HL-60/S4 (cell line): ENCODE data around the gene PGM2L1.

Experiments used
- in situ Hi-C: fragments of 300-500 bp; cut with MboI; formaldehyde crosslinking; loops from 2 replicates; pipeline ENCODE4 v1.14.3; 2022; ENCODE audit warnings: low sequenced_read_pairs

The PGM2L1 gene

DNA sequence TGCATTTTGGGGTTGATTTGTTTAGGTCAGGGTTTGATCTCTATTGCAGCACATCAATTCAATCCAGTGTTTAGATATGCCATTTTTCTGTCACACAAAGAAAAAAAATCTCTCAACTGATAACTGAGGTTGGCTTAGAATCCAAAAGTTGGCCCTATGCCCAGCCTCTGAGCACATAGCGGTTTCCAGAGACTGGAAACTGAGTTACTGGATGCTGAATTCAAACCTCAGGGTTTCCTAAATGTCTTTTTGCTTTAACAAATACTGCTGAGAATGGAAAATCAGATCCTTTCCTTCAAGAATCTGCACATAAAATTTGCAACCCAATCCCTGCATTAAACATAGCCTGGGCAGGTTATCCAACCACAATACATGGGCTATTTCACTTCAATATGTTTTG is 90.8 kb downstream of the PGM2L1 start:
- in situ Hi-C loops: no loop called here

DNA sequence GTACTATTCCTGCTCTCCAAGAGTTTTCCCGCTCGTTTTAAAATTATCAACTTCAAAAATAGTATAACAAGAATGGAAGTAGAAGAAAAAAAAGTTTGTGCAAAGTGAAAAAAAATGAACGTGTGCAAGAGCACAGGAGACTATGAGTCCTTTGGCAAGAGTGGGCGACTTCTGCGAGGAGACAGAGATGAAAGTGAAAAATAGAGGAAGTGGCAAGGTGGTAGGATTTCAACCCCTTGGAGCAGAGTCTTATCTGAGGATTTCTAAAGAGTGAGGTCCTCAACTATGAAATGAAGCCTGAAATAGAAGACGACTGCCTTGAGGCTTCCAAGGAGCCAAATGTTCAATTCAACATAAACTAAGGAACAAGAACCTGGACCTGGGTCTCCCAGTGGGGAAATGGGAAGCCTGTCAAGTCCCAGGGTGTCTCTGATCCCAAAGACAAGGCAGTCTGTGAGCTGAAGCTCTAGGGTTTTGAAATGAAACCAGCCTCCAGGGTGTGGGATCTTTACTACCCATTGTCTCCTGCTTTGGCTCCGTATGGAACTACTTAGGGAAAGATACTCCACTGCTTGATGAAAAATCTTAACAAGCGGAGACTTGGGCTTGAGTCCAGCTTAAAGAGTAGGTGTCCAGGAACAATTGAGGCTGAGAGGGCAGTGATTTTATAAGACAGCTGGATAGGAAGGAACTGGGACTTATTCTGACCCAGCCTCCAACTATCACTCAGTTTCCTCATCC is 91.6 kb downstream of the PGM2L1 start:
- in situ Hi-C loops: no loop called here

DNA sequence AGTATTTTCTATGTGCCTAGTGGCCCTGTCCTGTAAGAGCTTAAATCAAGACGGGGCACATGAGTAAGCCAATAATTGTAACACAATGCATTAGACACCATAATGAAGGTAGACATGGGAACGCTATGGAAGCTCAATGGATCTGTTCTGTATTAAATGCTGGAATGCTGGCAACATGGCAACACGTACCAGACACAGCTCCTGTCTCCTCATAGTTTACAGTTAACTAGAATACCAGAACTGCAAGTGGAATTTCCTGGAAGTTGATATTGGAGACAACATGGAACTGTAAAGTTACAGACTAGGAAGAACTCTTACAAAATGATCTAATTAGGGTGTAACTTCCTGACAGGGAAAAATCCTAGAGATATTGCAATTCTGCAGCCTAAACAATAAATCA is 99.2 kb downstream of the PGM2L1 start:
- in situ Hi-C loops: no loop called here

DNA sequence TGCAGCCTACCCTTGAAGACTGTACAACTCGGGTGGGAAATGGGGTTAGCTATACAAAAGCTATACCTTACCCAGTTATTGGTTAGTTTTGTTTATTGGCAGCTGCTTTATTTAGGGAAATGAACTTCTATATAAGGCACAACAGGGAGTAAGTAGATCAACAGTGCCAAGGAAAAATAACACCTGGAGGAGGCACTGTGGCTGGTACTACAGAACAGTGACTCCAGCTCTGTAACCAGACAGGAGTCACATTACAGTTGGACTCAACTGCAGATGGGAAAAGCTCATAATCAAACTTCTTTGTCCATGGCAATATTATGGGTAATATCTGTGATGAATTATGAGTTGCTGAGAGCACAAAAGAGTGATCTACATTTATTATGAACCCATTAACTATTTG is 100.7 kb downstream of the PGM2L1 start:
- in situ Hi-C loops: no loop called here

DNA sequence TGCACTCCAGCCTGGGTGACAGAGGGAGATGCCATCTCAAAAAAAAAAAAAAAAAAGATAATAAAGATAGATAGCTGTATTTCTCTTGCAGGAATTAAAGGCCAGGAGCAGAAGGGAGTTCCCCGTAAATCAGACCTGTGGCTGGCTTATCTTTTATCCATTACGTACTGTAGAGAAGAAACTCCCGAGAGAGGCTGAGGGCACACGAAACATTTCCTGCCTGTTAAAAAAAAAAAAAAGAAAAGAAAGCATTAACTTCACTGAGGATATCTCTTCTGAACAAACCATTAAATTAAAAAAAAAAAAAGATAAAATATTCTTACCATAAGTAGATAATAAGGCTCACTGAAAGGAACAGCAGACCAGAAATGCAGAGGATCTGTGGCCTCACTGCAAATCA is 109.3 kb downstream of the PGM2L1 start:
- in situ Hi-C loops: no loop called here

DNA sequence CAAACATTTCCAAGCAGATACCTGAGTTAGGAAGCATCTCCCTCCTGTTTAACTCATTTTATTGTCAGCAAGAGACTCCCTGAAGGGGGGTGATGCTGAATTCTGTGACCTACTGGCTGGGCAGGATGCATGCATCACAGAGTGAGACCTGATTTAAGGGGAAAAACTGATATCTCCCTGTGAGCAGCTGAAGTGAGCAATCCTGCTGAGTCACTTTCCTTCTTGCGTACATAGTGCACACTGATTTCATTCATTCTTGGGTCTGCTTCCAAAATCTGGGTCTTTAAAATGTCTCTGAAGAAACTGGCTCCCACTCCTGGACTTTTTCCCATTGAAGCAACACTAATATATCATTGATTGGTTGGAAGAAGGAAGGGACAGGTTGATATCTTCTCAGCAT is 110.1 kb downstream of the PGM2L1 start:
- in situ Hi-C loops: no loop called here

DNA sequence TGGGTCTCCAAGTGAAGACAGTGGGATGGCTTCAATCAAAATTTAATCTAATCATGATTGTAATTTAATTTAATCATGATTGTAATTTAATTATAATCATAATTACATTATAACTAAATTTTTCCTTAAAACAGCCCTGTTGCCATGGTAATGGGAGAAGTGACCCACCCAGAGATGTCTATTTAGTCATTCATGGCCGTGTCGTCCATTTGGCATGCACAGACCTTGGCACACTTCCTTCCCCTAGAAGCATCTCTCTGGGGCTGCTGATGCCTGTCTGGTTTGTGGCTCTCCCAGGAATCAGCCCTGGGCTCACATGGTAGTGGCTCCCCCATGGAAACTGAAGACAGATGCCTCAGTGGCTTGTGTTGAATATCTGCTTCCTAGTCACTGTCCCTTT is 113.8 kb downstream of the PGM2L1 start:
- in situ Hi-C loops: no loop called here

DNA sequence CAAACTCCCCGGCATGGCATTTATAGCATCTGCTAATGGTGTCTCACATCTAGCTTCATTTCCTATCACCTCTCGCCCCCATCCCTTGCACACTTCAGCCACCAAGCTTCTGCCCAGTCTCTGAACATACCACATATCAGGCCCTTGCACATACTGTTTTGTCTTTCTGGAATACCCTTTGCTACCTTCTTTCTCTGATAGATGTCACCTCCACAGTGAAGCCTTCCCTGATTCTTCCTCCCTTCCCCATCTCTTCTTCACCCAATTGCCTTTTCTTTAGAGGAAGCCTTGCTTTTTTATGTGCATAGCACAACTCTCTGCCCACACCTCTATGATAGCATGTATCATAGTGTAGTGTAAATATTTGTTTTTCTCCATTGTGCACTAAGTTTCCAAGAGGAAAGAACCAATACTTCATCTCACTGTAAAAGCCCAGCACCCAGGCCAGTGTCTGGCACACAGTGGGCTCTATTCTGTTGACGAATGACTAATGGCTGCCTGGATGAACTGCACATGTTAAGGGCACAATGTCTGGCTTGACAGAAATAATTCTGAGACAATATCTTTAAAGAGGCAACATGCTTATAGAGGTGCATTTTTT is 114.6 kb downstream of the PGM2L1 start:
- in situ Hi-C loops: no loop called here

DNA sequence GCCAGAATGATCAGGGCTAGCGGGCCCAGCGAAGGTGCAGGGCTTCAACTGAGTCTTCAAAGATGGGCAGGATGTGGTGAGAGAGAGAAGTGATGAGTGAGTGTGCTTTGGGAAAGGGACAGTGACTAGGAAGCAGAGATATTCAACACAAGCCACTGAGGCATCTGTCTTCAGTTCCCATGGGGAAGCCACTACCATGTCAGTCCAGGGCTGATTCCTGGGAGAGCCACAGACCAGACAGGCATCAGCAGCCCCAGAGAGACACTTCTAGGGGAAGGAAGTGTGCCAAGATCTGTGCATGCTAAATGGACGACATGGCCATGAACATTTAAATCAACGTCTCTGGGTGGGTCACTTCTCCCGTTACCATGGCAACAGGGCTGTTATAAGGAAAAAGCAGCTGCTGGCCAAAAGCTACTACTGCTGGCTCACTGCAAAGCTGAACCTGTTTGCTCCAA is 115.3 kb downstream of the PGM2L1 start:
- in situ Hi-C loops: no loop called here

DNA sequence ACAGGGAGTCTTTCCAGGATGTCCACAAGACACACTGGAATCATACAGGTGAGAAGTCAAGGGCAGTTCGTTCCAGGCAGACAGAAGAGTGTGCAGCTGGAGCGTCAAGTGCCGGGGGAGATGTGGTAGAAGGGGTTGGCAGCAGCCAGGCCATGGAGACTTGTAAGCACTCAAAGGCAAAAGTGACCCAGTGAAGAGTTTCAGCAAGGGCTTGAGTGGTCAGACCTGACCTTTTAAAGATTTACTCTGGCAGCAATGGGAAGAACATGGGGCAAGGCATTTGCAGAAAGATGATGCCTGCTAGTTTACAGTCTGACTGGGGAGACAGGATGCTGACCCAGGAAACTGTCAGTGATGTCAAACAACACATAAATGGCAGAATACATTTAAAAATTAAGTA is 115.8 kb downstream of the PGM2L1 start:
- in situ Hi-C loops: no loop called here

DNA sequence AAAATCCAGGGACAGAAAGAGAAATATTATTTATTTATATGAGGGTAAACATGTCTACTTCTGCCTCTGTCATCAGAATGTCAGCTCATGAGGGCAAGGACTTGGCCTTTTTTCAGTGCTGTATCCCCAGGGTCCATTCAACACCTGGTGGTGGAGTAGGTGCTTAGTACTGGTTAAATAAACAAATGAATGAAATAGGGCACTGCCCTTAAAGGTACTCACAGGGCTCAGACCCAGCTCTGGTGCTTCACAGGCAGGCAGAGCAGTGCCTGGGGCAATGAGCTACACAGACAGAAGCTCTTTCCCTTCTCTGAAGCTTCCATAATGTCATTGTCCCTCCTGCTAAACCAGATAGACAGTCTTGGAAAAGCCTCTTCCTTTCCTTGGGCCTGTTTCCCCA is 117.7 kb downstream of the PGM2L1 start:
- in situ Hi-C loops: no loop called here
